Transverse colon (tissue), 4 donors: ENCODE measurements around the gene METTL13.

Source experiments
- EP300 ChIP-seq: sonication (generic); formaldehyde crosslinking; IDR thresholded peaks from one replicate; pipeline ENCODE4 v1.6.1; 2017; ENCODE audit warnings: antibody characterized with exemption, low read depth
- POLR2A ChIP-seq: fragments of 450-650 bp; IDR thresholded peaks from one replicate; pipeline ENCODE4 v1.6.1; 2016; ENCODE audit warnings: antibody characterized with exemption, mild to moderate bottlenecking, moderate library complexity
- POLR2AphosphoS5 ChIP-seq, 3 donors: sonication (generic); formaldehyde crosslinking; IDR thresholded peaks; one replicate each; pipeline ENCODE4 v1.6.1; 2016; ENCODE audit warnings: antibody characterized with exemption in 3 of 3
- TF ChIP-seq, protein P1 (sequence below), 5 experiments: fragments of 200-600 bp in 3 of 5; fragments of 450-650 bp in 2 of 5; sonication (generic) in 3 of 5; IDR thresholded peaks; 1 replicate in 2 of 5; 2 replicates in 3 of 5; pipeline ENCODE4 v1.5.1; 2016 to 2017; ENCODE audit warnings: antibody characterized with exemption in 5 of 5, inconsistent platforms in 3 of 5, mild to moderate bottlenecking in 2 of 5, moderate library complexity in 1 of 5

DNA sequence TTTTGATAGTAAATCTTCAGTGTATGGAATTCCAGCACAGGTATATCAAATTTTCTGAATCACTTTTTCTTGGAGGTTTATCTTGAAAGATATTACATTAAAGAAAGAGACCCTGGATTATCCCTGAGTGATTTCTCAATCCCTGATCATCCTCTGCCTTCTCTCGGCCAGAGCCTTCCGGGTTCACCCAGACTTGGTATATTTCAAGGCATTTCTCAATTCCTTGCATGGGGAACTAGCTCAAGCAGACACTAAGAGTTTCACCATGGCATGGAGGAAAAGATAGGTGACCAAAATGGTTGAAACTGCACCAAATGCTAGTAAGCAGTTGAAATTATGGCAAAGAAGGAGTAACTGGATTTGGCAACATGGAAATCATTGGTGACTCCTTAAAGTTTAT, 45.3 kb upstream of the METTL13 start:
- TF ChIP-seq, protein P1, sequence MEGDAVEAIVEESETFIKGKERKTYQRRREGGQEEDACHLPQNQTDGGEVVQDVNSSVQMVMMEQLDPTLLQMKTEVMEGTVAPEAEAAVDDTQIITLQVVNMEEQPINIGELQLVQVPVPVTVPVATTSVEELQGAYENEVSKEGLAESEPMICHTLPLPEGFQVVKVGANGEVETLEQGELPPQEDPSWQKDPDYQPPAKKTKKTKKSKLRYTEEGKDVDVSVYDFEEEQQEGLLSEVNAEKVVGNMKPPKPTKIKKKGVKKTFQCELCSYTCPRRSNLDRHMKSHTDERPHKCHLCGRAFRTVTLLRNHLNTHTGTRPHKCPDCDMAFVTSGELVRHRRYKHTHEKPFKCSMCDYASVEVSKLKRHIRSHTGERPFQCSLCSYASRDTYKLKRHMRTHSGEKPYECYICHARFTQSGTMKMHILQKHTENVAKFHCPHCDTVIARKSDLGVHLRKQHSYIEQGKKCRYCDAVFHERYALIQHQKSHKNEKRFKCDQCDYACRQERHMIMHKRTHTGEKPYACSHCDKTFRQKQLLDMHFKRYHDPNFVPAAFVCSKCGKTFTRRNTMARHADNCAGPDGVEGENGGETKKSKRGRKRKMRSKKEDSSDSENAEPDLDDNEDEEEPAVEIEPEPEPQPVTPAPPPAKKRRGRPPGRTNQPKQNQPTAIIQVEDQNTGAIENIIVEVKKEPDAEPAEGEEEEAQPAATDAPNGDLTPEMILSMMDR (IDR thresholded peaks at IDR 0.05): no peak
- TF ChIP-seq POLR2AphosphoS5 (IDR thresholded peaks at IDR 0.05) (no peak), EP300 (no peak), POLR2A (no peak)
